Activated CD8-positive, alpha-beta memory T cell treated with anti-CD3 and anti-CD28 coated beads for 36 hours (primary cell): ENCODE data around the gene ZNF624. TPM values are rescaled to one million over a fixed set of nuclear protein-coding genes. Genes with fewer than 3 reads are reported as not detected.

Experiments used
- CTCF ChIA-PET: fragments of 350-600 bp; sonication (Branson Sonifier 250); formaldehyde crosslinking; loops from one replicate; lab custom pipeline; 2021; ENCODE audit warnings: antibody characterized with exemption; lab: Charles Lee
- POLR2A ChIA-PET: fragments of 350-600 bp; sonication (Branson Sonifier 250); formaldehyde crosslinking; loops from one replicate; lab custom pipeline; 2021; ENCODE audit warnings: antibody characterized with exemption; lab: Charles Lee
- total RNA-seq, 2 experiments: library from RNA; stranded (reverse); gene quantifications; one replicate each; pipeline ENCODE4 v1.2.3, GENCODE V29; 2021

Gene ZNF624
- total RNA-seq, 2 experiments from 2014 or later: 3.2 to 4.4 TPM

DNA sequence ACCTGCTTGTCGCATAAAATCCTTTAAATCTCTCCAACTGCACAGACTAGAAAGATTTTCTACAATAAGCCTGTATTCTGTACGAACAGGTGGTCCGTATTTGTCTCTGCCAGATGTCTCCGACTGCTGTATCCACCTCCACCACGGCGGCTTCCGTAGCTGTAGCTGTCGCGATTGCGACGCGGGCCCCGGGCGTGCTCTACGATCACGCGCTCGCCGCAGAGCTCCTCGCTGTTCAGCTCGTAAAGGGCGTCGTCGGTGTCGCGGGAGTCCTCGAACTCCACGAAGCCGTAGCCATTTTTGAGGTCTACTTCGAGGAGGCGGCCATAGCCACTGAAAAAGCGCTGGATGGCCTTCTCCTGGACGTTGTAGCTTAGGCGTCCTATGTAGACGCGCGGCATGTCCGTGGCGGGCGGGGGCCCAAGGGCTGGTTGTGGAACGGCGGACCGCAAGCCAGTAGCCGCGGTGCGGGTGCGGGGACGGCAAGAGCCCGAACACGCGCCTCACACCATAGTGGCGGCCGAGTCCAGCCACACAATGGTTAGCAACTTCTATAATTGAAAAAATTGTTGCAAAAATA is 36.1 kb downstream of the ZNF624 start:
- POLR2A ChIA-PET: no interaction called here

DNA sequence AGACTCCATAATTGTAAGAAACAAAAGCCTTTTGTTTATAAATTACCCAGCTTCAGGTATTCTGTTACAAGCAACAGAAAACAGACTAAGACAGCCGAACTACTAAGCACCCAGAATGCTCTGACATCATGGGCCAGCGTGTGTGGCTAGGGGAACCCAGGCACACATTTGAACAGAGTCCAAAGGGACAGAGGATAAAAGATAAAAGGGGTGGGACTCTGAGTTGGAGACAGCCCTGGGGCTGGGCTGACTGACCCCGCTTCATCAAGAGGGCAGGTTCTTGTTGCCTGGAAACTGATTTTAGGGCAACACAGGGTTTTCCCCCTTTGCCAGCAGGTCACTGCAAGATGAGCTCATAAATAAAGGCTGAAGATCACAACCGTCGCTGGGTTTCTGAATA is 54.1 kb downstream of the ZNF624 start:
- CTCF ChIA-PET: no interaction called here
- POLR2A ChIA-PET: no interaction called here

More for the DNA sequence above, 36.1 kb downstream of the ZNF624 start:
- CTCF ChIA-PET: no interaction called here

DNA sequence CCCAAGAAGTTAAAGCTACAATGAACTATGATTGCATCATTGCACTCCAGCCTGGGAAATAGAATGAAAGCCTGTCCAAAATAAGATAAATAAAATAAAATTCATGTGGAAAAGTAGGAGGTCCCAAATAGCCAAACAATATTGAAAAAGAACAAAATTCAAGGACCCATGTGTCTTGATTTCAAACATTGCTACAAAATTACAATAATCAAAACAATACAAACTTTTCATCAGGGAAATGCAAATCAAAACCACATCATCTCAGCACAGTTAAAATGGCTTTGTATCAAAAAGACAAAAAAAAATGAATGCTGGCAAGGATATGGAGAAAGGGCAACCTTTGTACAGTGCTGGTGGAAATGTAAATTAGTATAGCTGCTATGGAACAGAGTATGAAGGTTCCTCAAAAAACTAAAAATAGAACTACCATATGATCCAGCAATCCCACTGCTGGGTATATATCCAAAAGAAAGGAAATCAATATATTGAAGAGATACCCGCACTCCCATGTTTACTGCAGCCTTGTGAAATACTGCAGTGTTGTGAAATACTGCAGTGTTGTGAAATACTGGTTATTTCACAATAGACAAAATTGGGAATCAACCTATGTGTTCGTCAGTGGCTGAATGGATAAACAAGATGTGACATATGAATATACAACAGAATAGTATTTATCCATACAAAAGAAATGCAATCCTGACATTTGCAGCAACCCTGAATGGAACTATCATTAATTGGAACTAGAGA is 60.1 kb downstream of the ZNF624 start:
- CTCF ChIA-PET: interaction anchor here (1.6 kb wide), 1 partner anchor 9 kb away, joined by 4 read pairs; no protein-coding TSS in a partner anchor
- POLR2A ChIA-PET: no interaction called here

DNA sequence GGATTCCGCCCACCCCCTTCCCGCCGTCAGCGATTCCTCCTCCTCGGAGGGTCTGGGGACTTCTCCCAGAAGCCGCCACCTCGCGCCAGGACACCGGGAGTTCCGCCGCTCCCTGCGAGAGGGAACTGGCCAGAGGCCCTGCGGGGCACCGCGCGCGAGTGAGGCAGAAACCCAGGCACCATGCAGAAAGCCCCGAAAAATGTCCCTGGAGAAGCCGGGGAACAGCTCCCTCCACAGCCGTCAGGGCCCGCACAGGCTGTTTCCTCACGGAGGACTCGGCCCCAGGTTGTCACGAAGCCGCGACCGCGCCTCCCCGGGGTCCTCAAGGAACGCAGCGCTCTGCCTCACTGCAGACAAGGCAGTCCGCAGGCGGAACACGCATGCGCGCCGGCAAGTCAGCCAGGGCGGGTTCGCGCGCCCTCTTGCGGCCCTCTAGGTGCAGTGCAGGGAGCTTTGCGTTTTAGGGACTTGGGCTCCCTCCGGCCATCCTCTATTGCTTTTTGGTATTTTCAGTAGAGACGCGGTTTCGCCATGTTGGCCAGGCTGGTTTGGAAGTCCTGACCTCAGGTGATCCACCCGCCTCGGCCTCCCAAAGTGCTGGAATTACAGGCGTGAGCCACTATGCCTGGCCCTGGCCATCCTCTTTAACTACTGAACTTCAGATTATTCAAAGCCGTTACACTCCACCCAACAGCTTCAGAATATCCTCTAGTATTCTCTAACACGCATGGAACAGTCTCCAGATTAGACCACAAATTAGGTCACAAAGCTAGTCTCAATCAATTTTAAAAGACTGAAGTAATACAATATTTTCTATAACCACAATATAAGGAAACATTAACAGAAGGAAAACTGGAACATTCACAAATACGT is 64.3 kb downstream of the ZNF624 start:
- POLR2A ChIA-PET: interaction anchor here (0.9 kb wide), 1 partner anchor 54 kb away, joined by 4 read pairs; no protein-coding TSS in a partner anchor
- CTCF ChIA-PET: interaction anchor here (0.6 to 1.5 kb wide), 10 partner anchors 8 to 68 kb away, joined by 3 to 21 read pairs (median 4); partner anchors contain the start of gene ZNF287

DNA sequence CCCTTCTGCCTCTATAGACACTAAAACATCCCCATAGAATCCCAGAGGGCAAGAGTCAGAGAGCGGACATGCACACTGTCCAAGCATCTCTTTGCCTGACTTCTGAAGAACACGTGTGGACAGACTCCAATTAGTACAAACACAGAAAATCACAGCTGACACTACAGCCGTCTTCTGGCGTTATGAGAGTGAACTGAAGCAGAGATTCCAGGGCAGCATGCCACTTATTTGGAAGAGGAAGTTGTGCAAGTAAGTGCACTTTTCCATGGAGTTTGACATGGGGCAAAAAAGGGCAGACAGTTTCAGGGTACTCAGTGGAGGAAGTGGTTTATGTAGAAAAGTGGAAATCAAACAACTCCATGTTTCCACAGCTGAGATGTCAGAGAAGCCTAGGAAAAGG is 67.9 kb downstream of the ZNF624 start:
- CTCF ChIA-PET: no interaction called here
- POLR2A ChIA-PET: no interaction called here

DNA sequence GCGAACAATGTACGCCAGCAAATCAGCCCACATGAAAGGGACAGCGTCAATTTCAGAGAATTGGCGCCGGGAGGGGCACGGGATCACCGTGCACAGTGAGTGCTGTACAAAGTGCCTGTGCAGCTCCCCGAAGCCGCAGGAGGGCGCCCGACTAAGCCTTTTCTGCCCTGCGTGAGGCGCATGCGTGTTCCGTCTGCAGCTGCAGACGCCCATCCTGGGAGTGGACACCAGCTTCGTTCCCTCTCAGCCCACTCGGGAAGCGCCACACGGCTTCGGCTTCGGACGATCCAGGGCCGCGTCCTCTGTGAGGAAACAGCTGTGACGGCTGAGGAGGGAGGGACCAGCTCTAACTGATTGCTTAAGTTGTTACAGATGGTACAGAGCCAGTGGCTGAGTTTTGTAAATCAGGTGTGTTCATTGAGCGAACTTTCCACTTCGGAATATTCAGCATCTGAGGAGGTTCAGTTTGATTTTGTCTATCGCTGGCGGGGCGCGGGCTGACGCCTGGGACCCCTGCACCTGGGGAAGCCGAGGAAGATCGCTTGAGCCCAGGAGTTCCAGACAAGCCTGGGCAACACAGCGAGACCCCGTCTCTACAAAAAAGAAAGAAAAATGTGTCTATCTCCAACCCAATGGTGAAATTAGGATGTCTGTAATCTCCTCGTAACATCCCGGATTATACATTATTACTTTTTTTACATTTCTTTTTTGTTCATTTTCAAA is 69.2 kb downstream of the ZNF624 start:
- POLR2A ChIA-PET: no interaction called here
- CTCF ChIA-PET: interaction anchor here (0.7 to 2.4 kb wide), 8 partner anchors 9 to 231 kb away, joined by 3 to 11 read pairs (median 4); partner anchors contain the start of genes CENPV and ZNF287

DNA sequence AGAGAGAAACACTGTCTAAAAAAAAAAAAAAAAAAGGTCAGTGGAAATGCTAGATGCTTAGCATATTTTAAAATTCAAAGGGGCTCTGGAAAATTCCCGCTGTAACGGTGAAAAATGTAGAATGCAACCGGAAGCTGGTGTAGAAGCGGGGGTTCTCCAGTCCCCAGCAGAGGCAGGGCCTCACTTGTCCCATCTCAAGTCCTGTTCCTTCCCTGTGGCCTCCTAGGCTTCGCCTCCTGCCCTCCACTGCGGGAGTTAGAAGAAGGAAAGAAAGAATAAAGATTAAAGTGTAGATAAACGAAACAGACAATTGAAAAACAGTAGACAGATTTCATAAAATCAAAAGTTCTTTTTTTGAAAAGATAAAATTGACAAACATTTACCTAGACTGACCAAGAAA is 69.9 kb downstream of the ZNF624 start:
- CTCF ChIA-PET: interaction anchor here (0.8 to 2.4 kb wide), 7 partner anchors 9 to 230 kb away, joined by 3 to 7 read pairs (median 4); partner anchors contain the start of genes CENPV and ZNF287
- POLR2A ChIA-PET: no interaction called here

DNA sequence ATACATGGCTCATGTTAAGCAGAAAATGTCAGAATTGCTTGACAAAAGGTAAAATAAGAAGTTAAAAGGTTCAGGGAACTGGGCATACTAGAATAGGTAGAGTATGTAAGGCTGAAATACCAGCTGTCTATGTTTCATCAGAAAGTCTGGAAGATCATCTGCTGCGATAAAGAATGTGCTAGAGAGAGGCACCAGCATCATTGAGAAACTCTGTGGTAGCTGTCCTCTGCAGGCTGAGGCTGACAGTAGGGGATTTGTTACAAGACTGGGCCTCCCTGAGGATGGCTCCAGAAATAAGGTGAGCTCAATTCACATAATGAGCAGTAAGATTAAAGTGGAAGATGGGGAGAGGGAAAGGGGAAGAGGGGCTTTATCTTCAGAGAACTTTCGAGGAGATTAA is 80.2 kb downstream of the ZNF624 start:
- ChIA-PET POLR2A (no interaction called here), CTCF (interaction anchor here (0.6 kb wide), 1 partner anchor 17 kb away, joined by 3 read pairs; no protein-coding TSS in a partner anchor)

Other genes starting within 250 kb of the ZNF624 start
- 10 to 100 TPM; 57.5 to 58.0 TPM for gene TRPV2, start 238.3 kb downstream of the ZNF624 start, total RNA-seq
- 1 to 10 TPM; 1.6 to 1.8 TPM for gene LRRC75A, start 161.7 kb downstream of the ZNF624 start, total RNA-seq
- 1 to 10 TPM; 7.1 to 8.8 TPM for gene ZNF287, start 84.6 kb downstream of the ZNF624 start, total RNA-seq
- gene CCDC144A, start 36.4 kb upstream of the ZNF624 start, total RNA-seq: 1 to 10 TPM; 1.6 to 1.7 TPM